Cardiac muscle cell (in vitro differentiated cells and primary cell): ENCODE measurements around the gene SPG21. TPM values are rescaled to one million over a fixed set of nuclear protein-coding genes. Genes with fewer than 3 reads are reported as not detected.

Experiments
- DNase-seq, 2 donors: peaks; one replicate each; pipeline versions ENCODE4 v3.0.0 to v3.0.0-alpha.2; 2010 to 2017; ENCODE audit warnings: low read depth in 1 of 2, low spot score in 1 of 2
- H3K27ac ChIP-seq: fragments of 200-600 bp; sonication (generic); 2 replicates; pipeline ENCODE4 v1.5.1; 2016
- H3K27me3 ChIP-seq: fragments of 200-600 bp; sonication (generic); 2 replicates; pipeline ENCODE4 v1.6.0; 2016; ENCODE audit warnings: control low read depth
- H3K36me3 ChIP-seq: fragments of 200-600 bp; sonication (generic); 2 replicates; pipeline ENCODE4 v1.5.1; 2016; ENCODE audit warnings: control low read depth
- H3K4me1 ChIP-seq: fragments of 200-600 bp; sonication (generic); 2 replicates; pipeline ENCODE4 v1.8.1; 2017; ENCODE audit warnings: low read depth, mild to moderate bottlenecking, mixed run types
- H3K4me3 ChIP-seq: fragments of 200-600 bp; sonication (generic); 2 replicates; pipeline ENCODE4 v1.5.1; 2016; ENCODE audit warnings: mild to moderate bottlenecking
- H3K9me3 ChIP-seq: fragments of 200-600 bp; sonication (generic); 2 replicates; pipeline ENCODE4 v1.5.1; 2017; ENCODE audit warnings: low read depth, mild to moderate bottlenecking, control low read depth
- CTCF ChIP-seq: IDR thresholded peaks from 2 replicates; pipeline ENCODE4 v1.5.1; 2012; ENCODE audit warnings: low read depth, mild to moderate bottlenecking, low read length
- polyA plus RNA-seq: library from polyadenylated mRNA; unstranded; fragments of >200 nt; fragmentation: Nextera tagmentation; extraction: Ambion mirVana; gene quantifications from 2 replicates; pipeline ENCODE4 v1.2.1, GENCODE V29; 2016
- total RNA-seq: library from RNA; depleted of rRNA; stranded (reverse); fragments of >200 nt; gene quantifications from 2 replicates; pipeline ENCODE4 v1.2.3, GENCODE V29; 2016

Gene SPG21
- total RNA-seq (84.3 and 97.9 TPM in 2 replicates), polyA plus RNA-seq (136 and 157 TPM in 2 replicates)

- peaks cover 3% of the 10 kb centered on the region for H3K4me1 ChIP-seq
- no peaks in the 10 kb centered on the region for H3K9me3 ChIP-seq
- no peak for TF ChIP-seq CTCF
- no peaks in the 10 kb centered on the region for H3K27me3 ChIP-seq
- peak; percentile 96 to 98 for DNase-seq
- H3K36me3 ChIP-seq, result no peaks in the 10 kb centered on the region
- peak within 1 kb of the TSS; percentile 86 for H3K4me3 ChIP-seq
- peak within 1 kb of the TSS; percentile 90 for H3K27ac ChIP-seq
Measured at GRCh38 chr15:64989416-64990167, at the start of gene SPG21. Gene SPG21, minus strand, starts transcription at chr15:64989914. Its CDS starts 6,345 bp downstream, at chr15:64983569.

GRCh38 chr15:65038836-65039235, 49.1 kb upstream of the SPG21 start:
- Histone ChIP-seq H3K4me3 (no peak overlapping the region), H3K27me3 (no peaks in the 10 kb centered on the region), H3K9me3 (no peaks in the 10 kb centered on the region), H3K36me3 (no peaks in the 10 kb centered on the region), H3K27ac (no peak overlapping the region), H3K4me1 (no peaks in the 10 kb centered on the region)
- no peak for TF ChIP-seq CTCF
- DNase-seq, result no peak

- Histone ChIP-seq H3K27ac (no peak overlapping the region), H3K4me3 (no peak overlapping the region), H3K36me3 (no peaks in the 10 kb centered on the region), H3K9me3 (no peaks in the 10 kb centered on the region), H3K27me3 (no peaks in the 10 kb centered on the region), H3K4me1 (no peaks in the 10 kb centered on the region)
- DNase-seq, result no peak
- TF ChIP-seq CTCF, result no peak
Measured at GRCh38 chr15:65038428-65038827, 48.7 kb upstream of the SPG21 start.

- DNase-seq, result no peak
- no peaks in the 10 kb centered on the region for H3K4me1 ChIP-seq
- TF ChIP-seq CTCF, result no peak
- no peak overlapping the region for H3K27ac ChIP-seq
- H3K27me3 ChIP-seq, result no peaks in the 10 kb centered on the region
- no peak overlapping the region for H3K4me3 ChIP-seq
- H3K9me3 ChIP-seq, result no peaks in the 10 kb centered on the region
- no peaks in the 10 kb centered on the region for H3K36me3 ChIP-seq
Measured at GRCh38 chr15:65037309-65037708, 47.6 kb upstream of the SPG21 start.

GRCh38 chr15:65034719-65035118, 45.0 kb upstream of the SPG21 start:
- no peaks in the 10 kb centered on the region for H3K4me1 ChIP-seq
- no peak overlapping the region for H3K27ac ChIP-seq
- H3K4me3 ChIP-seq, result no peak overlapping the region
- no peaks in the 10 kb centered on the region for H3K27me3 ChIP-seq
- H3K36me3 ChIP-seq, result no peaks in the 10 kb centered on the region
- no peaks in the 10 kb centered on the region for H3K9me3 ChIP-seq
- no peak for DNase-seq
- TF ChIP-seq CTCF, result no peak
